Activated effector memory CD4-positive, alpha-beta T cell treated with Interleukin-2 at 50 U/mL for 16 hours (primary cell): ENCODE measurements around the gene TRAP1.
"Not testable (repeated sequence)": the region's sequence is repeated elsewhere in the genome, so short reads cannot be mapped to it uniquely, and the experiment has no call there.

Source experiments
- DNase-seq: peaks from one replicate; pipeline ENCODE4 v3.0.0-alpha.2; 2020

TRAP1 gene

DNA sequence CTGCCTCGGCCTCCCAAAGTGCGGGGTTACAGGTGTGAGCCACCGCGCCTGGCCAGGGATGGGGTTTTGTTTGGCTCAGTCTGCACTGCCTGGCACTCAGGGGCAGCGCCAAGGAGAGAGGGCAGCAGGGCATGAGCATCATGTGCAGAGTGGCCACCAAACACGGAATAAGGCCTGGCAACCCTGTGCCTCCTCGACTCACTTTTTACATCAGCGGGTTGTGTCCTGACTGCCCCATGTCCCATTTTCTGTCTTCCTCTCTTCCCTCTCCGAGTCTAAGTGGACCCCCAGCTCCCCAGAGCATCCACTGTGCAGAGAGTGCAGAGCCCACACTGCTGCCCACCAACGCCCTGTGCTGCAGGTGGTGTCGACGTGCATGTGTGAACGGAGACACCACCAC is 18.2 kb upstream of the TRAP1 start:
- no peak for DNase-seq

DNA sequence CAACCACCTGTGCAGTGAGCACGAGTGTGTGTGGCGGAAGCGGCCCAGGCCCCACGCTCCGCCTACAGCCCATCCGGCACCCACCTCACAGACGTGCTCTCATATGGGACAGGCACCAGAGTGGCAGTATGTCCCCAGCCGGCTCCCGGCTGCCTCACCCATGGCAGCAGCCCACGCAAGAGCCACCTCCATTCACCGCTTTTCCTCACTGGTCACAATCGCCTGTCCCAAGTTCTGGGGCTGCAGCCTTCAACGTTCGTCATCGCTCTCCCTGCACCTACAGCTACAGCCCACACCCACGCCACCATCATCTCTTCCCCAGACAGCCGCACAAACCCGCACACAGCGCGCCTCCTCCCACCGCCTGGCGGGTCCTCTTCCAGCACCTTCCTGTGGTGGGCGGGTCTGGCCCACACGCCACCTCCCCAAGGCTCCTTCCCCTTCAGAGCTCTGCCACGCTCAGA is 17.5 kb upstream of the TRAP1 start:
- no peak for DNase-seq

DNA sequence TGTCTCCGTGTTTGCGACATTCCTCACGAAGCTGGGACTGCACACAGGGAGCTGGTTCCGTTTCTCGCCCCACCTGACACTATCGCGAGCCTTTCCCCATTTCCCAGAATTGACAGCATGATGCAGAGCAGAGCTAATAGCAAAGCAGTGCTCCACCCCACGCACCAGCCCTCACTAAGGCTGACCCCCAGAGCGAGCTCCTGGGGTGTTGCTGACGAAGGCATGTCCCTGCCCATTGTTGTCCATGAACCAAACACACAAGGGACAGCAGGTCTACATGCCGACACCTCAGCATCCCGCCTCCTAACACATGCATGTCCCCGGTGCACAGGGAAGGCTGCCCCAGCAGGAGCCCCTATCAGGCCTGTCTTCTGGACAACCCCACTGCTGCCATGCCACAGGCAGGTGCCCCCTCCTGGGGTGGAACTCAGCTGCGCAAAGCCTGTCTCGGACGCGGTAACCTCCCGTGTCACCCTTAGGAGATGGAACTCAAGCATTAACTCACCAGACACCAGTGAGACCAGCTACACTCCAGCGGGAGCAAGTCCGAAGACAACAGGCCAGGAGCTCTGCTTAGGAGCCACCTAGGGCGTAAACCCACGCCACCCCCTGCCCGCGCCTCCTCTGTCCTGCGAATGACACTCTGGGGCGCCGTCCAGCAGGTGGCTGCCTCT is 16.9 kb upstream of the TRAP1 start:
- DNase-seq, result no peak

DNA sequence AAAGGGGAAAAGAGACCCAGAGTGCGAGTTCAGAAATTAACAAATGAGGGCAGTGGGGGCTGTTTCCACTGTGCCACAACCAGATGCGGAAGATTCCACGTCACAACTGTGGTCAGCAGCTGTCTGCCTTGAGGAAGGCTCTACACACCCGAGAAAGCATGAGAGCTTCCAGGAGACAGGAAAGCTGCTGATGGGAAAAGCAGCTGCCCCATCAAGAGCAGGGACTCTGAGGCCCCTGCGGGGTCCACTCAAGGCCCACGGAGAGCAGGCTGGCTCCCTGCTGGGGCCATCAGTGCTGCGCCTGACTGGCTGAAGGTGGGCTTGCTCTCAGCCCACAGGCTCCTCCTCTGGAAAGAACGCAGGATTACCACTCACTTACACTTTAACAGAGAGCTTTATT is 14.8 kb upstream of the TRAP1 start:
- DNase-seq, result no peak

DNA sequence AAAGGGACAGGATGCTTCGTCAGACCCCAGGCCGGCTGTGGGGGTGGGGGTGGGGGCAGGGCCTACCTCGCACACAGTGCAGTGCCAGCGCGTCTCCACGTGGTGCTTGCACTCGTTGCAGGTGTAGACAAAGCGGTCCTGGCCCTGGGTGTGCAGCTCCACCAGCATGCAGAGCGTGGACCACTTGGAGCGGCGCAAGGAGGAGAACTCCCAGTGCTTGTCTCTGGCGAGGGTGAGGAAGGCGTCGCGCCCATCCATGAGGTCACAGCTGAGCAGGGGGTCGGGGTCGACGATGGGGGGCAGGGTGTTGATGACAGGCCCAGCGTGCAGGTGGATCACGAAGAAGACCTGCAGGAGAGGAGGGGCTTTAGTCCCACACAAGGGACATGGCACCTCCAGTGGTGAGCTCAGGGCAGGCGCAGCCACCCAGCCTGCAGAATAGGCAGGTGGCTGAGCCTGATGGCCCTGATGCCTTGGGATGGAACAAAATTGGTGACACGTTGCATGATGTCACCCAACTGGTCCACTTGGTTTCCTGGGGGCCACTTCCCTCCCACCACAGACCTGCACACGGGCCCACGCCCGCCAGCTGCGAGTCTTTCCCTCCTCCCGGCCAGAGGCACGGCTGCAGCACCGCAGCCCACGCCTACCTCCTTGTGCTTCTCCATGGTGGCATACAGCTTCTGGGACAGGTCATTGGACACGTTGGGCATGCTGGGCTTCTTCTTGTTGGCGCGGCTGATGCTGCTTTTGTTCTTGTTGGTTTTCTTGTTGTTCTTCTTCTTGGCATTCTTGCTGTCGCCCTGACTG is 14.0 kb upstream of the TRAP1 start:
- no peak for DNase-seq

DNA sequence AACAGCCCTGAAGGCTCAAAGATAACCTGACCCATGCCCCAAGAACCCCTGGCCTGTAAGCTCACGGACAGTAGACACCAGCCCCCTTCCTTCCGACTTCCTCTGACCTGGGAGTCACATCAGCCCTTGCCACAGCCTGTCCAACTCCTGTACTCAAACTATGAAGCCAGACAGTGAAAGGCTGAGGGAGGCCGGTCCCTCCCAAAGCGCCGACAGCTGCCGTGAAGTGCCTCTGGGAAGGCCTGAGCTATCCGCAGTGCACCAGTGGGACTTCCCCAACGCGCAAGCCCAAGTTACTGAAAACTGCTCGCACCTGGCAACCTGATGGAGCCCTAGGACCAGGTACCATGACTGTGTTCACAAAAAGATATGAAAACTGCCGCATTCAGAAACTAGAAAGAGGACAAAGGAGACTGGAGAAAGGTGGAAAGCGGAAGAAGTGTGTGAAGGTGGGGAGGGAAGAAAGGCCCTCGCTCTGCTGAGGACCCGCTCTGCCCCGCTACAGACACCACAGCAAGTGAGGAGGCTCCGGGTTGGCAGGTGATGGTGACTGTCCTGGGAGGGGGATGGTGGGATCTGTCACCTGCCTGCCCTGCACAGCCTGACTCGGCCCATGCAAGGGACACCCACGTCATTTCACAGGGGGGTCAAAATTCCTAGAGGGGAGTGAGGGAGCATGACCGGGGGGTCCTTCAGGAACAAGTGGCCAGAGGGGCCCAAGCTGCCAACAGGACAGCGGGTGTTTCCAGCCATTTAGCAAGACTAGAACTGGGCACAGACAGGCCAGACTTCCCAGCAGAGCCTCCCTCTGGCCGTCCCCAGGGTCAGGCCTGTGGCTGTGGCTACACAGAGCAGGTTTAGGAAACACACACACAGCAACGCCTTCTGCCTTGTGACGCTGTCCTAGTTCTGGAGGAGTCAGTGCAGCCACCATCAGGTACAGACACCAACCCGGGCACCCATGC is 13.1 kb upstream of the TRAP1 start:
- DNase-seq, result no peak

DNA sequence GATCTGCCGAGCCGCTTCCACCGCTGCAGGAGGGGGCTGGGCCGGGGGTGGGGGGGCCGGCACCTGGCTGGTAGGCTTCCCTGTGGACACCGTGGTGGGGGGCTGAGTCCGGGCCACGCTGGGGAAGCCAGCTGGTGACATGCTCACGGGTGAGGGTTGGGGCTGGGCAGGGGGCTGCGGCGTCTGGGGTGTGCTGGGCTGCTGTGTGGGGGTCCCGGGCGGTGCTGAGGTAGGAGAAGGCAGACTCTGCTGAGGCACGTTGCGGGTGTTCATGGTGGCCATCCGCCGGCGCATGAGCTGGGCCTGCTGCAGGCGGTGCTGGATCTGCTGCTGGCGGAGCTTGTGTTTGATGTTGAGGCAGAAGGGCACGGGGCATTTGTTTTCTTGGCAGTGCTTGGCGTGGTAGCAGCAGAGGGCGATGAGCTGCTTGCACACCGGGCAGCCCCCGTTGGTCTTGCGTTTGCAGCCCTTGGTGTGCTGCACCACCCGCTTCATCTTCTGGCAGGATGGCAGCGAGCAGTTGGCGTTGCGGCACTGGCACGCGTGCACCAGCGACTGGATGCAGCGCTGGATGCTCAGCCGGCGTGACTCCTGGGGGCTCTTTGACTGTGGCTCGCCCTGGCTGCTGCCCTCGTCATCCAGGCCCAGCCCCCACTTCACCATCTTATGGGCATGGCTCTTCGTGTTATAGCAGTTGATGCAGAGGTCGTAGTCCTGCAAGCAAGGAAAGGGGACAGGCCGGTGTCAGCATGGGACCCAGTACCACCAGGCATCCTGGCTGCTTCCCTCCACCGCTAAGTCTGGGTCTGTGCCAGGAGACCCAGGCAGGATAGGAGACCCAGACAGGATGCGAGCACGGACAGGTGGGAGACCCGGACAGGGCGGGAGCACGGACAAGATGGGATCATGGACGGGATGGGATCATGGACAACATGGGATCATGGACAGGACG is 12.1 kb upstream of the TRAP1 start:
- no peak for DNase-seq

DNA sequence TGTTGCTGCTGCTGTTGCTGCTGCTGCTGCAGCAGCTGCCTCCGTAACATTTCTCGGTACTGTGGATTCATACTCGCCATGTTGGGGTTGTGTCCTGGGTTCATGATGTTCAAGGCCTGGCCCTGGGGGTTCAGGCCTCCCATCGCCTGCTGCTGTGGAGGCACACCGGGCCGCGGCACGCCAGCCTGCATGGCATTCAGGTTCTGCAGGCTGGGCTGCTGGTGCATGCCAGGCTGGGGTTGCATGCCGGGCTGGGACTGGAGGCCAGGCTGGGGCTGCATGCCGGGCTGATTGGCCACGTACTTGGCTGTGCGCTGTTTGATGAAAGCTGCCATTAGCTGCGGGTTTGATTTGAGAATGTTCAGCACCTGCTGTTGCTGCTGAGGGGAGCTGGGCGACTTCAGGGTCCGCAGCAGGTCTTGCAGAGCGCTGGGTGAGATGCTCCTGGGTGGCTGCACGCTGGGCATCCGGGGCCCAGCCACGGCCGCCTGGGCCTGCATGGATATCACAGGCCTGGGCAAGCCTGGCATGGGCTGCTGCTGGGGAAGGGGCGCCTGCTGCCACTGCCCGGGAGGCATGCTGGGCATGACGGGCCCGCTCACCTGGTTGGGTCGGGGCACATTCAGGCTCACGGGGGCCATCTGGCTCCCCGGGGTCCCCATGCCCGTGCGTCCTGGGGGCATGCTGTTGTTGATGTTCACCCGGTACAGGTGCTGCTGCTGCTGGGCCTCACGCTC is 11.3 kb upstream of the TRAP1 start:
- DNase-seq, result no peak

DNA sequence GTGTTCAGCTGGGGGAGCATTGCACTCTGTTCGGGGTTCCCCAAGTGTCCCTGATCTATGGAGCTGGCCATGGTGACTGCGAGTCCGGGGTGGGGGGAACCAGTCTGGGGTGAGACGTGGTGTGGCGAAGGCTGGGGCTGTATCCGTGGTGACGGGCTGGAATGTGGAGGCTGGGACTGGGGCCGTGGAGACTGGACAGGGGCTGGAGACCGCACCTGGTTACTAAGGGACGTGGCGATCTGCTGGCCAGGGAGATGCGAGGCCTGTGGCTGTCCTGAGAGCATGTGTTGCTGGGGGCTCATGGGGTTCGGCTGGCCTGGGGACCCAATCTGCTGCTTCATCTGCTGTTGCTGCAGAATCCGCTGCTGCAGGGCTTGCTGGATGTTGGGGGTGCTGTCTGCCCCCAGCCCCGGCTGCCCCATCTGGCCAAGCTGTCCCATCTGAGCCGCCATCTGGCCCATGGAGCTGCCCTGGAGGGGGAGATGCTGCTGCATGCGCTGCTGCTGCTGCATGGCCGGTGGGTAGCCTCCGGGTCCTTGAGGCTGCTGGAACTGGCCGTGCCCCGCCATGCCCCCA is 10.6 kb upstream of the TRAP1 start:
- DNase-seq, result no peak

DNA sequence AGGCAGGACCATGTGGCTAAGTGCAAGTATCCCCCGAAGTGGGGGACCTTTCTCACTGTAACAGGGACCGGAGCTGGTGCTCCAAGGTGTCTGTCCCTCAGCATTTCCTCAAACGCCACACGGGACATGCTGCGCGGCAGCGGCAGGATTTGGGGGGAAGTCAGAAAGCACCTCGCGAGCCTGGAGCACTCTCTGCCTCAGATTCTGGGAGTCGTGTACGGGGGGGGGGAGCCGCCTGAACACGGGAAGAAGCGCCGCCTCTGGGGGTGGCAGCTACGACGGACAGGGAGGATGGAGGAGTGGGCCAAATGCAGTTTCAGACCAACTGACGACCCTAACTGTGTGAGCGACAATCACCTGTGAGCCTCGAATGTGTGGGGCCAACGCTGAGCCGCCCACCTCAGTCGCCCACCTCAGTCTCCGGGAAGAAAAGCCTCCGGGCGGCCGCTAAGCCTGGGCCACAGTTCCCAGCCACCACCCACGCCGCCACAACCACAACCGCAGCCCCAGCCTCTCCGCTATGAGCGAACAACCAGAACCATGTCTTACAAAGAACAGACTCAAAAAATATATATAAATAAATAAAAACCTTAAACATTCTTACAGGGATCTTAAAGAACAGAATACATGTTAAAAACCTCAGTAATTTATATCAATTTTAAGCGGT is 8.8 kb upstream of the TRAP1 start:
- no peak for DNase-seq

DNA sequence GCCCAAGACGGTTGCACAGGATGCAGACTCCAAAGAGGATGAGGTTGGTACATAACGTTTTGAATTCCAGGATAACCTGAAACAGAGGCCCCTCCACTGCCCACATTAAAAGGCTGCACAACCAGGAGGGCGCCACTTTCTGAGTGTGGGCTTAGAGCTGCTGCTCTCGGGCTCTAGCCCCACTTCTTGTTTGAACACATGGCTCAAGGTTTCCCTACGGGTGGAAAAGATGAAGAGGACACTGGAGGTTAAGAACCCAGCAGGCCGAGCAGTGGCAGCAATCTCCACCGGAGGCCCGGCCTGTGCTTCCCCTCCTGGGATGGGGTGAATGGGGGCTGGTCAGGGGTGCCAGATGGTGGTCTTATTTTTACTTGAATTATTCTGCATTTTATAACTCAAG is 8.0 kb upstream of the TRAP1 start:
- no peak for DNase-seq

DNA sequence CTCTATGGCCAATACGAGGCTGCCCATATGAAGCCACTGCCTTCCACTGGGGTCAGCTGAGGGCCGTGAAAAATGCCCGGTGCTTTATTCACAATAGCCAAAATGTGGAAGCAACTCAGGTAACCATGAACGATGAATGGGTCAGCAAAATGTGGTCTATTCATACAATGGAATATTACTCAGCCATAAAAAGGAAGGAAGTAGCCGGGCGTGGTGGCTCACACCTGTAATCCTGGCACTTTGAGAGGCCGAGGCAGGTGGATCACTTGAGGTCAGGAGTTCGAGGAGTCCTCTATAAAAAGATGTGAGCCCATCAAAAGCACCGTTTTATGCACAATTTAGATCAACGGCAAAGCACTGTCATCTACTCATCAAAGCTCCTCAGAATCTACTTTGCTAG is 5.2 kb upstream of the TRAP1 start:
- DNase-seq, result no peak

DNA sequence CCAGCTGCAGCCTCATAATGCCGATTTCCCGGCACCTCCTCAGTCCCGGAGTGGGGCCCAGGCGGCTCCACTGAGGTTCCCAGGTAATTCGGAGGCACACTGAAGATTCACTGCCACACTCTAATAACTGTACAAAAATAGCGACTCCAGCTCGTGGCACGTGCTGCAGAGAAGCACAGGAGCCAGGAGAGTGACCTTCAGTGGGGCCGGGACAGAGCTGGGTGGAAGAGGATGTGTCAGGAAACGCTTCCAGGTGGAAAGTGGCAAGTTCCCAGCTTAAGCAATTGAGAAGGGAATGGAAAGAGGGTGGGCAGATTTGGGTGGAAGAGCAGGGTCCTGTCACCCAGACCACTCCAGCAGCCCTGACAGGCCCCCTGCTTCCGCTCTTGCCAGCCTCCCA is 3.1 kb upstream of the TRAP1 start:
- DNase-seq, result no peak

DNA sequence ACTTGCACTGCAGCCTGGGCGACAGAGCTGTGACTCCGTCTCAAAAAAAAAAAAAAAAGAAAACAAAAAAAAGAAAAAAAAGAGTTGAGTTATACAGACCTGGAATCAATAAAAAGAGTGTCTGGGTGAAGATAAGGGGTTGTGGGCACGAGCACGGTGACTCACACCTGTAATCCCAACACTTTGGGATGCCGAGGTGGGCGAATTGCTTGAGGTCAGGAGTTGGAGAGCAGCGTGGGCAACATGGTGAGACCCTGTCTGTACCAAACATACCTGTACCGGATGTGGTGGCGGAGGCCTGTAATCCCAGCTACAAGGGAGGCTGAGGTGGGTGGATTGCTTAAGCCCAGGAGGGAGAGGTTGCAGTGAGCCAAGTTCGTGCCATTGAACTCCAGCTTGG is 1.3 kb upstream of the TRAP1 start:
- DNase-seq, result no peak

DNA sequence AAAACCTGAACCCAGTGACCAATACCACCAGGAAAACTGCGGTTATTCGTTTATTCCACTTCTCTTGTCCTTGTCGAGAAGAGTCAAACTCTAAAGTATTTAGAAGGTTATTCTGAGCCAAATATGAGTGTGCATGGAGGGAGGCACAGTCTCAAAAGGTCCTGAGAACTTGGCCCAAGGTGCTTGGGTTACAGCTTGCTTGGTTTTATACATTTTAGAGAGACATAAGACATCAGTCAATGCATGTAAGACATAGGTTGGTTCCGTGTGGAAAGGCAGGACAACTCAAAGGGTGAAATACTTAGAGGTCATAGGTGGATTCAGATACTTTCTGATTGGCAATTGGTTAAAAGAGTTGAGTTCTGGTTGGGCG is 681 bp upstream of the TRAP1 start:
- DNase-seq, result no peak

DNA sequence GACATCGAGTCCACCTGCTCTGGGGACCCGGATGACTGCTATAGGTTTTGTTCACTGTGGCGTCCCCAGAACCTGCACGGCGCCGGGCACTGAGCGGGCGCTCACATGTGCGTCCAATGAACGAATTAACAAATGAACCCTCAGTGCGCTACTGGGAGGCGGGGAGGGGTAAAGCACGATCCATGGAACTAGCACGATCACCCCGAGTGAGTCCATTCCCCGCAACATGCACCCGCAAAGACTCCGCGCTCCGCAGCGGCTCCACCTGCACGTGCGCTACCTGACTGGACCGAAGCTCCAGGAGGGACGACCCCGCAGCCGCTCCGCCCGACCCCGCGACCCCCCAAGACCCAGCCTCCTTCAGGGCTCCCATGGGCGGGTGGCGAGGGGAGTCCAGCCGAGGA is 491 bp downstream of the TRAP1 start:
- DNase-seq, result no peak

DNA sequence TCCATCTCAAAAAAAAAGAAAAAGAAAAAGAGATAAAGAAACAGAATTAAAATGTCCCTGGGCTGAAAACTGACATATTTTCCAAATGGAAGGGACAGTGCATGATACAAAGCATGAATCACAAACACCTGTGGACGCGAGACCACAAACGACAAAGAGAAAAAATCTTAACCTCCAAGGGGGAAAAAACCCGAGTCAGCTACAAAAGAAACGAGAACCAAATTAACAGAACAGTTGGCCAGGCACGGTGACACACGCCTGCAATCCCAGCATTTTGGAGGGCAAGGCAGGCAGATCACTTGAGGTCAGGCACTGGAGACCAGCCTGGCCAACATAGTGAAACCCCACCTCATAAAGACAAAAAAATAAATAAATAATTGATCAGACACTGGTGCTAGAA is 1.9 kb downstream of the TRAP1 start:
- DNase-seq, result no peak

DNA sequence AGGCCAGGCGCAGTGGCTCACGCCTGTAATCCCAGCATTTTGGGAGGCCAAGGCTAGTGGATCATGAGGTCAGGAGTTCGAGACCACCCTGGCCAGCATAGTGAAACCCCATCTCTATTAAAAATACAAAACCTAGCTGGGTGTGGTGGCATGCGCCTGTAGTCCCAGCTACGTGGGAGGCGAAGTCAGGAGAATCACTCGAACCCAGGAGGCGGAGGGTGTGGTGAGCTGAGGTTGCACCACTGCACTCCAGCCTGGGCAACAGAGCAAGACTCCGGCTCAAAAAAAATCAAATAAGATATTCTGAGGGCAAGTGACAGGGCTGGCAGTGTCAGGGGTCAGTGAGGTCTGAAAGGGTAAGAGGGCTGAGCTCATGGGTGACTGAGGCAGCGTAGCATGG is 2.9 kb downstream of the TRAP1 start:
- not testable (repeated sequence) for DNase-seq

DNA sequence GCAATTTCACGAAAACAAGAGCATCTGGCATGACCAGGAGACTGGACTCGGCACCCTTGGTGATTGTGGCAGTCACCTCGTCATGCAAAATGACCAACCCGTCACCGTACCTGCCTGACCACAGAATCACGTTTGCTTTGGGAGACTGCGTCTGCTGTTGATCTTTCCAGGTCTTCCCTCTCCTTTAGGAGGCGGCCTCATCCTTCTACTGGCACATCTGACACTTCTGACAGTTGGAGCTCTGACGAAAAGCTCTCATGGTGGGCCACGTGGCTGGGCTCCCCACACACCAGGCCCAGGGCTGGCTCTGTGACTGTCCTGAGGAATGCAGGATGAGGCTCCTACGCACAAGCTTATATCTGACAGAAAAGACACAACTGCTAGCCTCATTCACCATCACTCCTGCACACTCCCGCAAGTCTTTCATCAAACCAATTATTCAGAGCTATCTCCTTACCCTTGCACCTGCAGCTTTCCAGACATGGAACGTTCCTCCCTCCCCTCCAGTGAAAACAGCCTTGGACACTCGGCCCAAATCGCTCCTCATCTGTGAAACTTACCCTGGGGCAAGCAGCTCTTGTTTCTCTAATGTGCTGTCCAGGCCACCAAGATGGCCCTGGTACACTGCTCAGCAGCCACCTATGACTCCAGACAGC is 3.6 kb downstream of the TRAP1 start:
- no peak for DNase-seq

DNA sequence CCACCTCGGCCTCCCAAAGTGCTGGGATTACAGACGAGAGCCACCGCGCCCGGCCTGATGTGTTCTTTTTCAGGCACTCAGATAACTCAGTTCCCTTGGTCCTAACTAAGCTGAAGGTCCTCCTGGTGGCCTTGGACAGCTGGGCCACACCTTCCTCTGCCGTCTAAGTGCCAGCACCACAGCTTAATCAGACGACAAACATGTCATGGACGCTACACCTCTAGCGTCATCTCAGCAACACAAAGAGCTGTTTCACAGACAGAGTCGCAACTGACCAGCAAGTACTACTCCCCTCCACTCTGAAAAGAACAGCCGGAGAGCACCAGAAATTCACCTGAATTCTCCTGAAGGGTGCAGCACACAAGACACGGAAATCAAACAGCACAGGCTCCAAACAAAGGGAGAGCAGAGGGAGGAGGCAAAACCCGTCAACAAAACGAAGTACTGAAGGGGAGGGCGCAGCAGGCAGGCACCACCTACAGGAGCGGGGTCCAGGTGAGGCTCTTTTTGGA is 4.4 kb downstream of the TRAP1 start:
- DNase-seq, result no peak
